ENCODE measurements around the gene MRRF.
"Not testable (repeated sequence)": the region's sequence is repeated elsewhere in the genome, so short reads cannot be mapped to it uniquely, and the experiment has no call there.

The MRRF gene

DNA sequence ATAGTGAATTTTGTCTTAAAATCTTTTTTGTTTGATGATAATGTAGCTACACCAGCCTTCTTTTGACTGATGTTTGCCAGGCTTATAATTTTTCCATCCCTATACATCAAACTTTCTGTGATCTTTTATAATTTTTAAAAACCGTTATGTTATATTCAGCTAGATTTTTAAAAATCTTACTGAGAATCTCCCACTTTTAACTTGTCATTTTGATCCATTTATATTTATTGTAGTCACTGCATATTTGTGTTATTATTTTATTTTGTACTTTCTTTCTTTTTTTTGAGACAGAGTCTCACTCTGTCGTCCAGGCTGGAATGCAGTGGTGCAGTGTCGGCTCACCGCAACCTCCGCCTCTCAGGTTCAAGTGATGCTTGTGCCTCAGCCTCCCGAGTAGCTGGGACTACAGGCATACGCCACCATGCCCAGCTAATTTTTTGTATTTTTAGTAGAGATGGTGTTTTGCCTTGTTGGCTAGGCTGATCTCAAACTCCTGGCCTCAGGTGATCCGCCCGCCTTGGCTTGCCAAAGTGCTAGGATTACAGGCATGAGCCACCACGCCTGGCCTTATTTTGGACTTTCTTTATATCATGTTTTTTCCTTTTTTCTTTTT, 12.7 kb downstream of the MRRF start:
- no peak for DNase-seq

GRCh38 chr9:122281368-122281767, 16.7 kb downstream of the MRRF start:
- no peak for DNase-seq

DNA sequence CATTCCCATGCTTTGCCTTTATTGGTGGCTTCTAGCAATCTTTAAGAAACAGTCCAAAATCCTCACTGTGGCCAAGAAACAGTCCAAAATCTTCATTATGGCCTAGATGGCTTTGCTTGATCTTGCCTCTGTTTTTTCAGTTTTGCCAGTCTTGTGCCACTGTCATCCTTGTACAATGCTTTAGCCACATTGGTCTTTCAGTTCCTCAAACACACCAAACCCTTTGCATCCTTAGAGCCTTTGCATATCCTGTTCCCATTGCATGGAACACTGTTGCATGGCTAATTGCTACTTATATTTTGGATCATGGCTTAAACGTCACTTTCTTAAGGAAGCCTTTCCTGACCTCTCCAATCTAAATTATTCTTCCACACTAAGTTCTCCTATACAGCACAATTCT, 22.1 kb downstream of the MRRF start:
- DNase-seq: no peak

GRCh38 chr9:122287214-122287720, 22.6 kb downstream of the MRRF start:
- no peak for DNase-seq

- DNase-seq: no peak
Observed at GRCh38 chr9:122291458-122291857, 26.8 kb downstream of the MRRF start.

DNA sequence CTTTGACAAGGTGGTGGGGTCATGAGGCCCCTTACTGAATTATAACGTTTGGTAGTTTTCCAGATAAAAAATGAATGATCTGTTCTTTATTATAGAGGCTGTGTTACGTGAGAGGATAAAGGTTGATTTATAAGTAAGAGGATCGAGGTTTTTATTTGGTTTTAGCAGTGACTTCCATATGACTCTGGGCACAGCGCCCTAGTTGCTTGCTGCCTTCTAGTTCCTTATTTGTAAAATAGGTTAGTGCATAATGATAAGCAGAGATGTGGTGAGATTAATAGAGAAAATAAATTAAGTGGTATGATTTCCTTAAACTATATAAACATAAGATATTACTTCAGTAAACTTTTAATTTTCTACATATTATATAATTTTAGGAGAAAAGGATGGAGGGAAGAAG, 29.8 kb downstream of the MRRF start:
- DNase-seq: no peak

- no peak for DNase-seq
Observed at GRCh38 chr9:122297512-122297911, 32.8 kb downstream of the MRRF start.

- no peak for DNase-seq
Observed at GRCh38 chr9:122302237-122303093, 37.8 kb downstream of the MRRF start.

GRCh38 chr9:122307061-122307460, 42.4 kb downstream of the MRRF start:
- no peak for DNase-seq

GRCh38 chr9:122307925-122308324, 43.2 kb downstream of the MRRF start:
- no peak for DNase-seq

DNA sequence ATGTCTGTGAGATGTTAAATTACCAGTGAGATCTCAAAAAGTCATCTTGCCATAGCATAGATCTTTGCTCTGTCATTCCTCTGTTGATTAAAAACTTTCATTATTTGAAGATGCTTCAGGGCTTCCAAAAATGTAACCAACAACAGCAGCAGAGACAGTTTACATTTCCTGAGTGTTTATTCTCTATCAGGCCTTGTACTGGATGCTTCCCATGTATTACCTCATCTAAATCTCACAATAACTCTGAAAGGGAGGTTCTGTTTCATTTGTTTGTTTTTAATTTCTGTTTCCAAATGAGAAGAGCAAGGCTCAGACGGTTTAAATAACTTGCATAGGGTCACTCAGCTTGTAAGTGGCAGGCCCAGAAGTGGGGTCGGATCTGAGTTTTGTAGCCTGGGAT, 45.2 kb downstream of the MRRF start:
- DNase-seq: no peak

DNA sequence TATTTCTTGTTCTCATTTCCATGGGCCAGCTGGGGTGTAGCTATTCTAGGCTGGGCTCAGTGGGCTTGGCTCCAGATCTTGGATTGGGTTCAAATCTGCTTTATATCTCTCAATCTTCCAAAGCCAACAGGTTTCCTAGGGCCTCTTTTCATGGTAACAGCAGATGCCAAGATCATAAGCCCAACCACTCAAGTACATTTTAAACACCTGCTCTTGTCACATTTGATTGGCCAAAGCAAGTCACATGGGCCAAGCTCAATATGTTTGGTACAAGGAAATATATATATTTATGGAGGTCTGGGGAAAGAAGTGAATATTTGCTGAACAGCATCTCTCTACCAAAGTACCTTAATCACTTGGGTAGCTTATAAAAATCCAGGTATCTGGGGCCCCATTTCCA, 49.5 kb downstream of the MRRF start:
- no peak for DNase-seq

DNA sequence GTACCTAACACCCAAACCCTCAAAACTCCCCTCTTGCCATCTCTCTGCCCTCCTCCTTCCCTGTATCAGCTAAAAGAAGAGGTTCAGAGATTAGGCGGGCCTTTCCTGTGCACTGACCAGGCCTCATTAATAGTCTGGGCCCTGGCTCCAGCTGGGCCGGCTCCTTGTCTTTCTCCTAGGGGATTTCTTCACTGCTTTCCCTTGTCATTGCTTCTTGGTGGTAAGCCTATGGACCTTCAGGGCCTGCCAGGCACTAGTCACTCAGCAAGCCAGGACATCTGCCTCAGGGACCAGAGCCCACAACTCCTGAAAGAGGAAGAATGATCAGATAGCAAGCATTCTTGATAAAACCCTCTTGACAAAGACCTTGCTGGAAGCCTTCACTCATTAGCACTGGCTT, 50.9 kb downstream of the MRRF start:
- no peak for DNase-seq

- no peak for DNase-seq
Observed at GRCh38 chr9:122318284-122318683, 53.6 kb downstream of the MRRF start.

DNA sequence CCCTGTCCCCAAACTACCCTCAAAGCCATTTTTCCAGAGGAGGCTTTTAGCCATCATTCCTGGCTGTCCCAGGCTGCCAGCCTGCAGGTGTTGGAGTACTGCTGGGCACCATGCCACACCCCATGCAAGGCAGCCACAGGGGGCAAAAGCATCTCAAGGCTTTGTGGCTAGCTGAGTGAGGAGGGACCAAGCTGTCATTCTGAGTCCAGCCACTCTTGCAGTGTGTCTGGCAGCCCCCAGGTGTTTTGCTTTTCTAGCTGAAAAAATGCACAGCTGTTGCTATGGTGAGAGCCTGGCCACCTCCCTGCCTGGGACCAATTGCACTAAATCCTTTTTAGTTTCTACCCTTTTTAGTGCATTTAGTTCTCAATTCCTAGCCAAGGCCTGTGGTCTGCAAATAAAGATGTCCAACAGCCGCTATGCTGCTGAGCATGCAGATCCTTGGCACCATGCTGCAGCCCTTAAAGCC, 55.8 kb downstream of the MRRF start:
- no peak for DNase-seq

- DNase-seq: no peak
Observed at GRCh38 chr9:122322553-122322952, 57.9 kb downstream of the MRRF start.

GRCh38 chr9:122324665-122325064, 60.0 kb downstream of the MRRF start:
- DNase-seq: not testable (repeated sequence)

GRCh38 chr9:122325124-122325523, 60.4 kb downstream of the MRRF start:
- no peak for DNase-seq

DNA sequence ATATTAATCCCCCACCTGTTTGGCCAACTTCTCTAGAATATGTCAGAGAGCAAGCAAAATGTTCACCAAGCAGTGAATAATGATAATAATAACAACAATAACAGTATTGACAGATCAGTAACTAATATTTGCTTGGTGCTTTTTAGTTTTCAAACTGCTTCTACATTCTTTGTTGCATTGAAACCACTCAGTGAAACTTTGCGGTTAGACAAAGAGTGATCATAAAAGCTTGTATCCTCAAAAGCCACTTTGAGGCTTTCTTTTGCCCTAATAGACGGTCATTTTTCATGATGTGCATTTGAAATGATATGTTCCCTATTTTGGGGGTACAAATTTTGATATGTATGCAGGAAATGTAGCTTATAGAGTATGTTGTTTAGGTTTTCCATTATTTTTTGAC, 62.5 kb downstream of the MRRF start:
- no peak for DNase-seq

GRCh38 chr9:122329597-122329996, 64.9 kb downstream of the MRRF start:
- no peak for DNase-seq

DNA sequence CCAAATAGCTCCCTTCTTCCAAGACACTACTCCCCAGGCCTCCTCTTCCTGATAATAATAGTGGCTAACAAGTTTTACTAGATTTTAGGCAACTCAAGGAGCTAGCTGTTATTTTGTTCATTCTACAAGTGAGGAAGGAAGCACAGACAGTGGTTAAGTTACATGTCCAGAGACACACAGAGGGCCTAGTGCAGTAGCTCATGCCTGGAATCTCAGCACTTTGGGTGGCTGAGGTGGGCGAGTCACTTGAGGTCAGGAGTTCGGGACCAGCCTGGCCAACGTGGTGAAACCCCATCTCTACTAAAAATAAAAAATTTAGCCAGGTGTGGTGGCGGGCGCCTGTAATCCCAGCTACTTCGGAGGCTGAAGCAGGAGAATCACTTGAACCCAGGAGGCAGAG, 65.8 kb downstream of the MRRF start:
- not testable (repeated sequence) for DNase-seq

- no peak for DNase-seq
Observed at GRCh38 chr9:122331523-122331927, 66.8 kb downstream of the MRRF start.

- DNase-seq: no peak
Observed at GRCh38 chr9:122332083-122332482, 67.4 kb downstream of the MRRF start.

GRCh38 chr9:122332644-122333043, 68.0 kb downstream of the MRRF start:
- no peak for DNase-seq
